Measurements from ENCODE around the gene VNN1. TPM values are rescaled to one million over a fixed set of nuclear protein-coding genes. Genes with fewer than 3 reads are reported as not detected.

VNN1 gene
- total RNA-seq, 6 experiments from 2014 or later, result 0.07 to 0.13 (median 0.09) TPM; not detected in 1

DNA sequence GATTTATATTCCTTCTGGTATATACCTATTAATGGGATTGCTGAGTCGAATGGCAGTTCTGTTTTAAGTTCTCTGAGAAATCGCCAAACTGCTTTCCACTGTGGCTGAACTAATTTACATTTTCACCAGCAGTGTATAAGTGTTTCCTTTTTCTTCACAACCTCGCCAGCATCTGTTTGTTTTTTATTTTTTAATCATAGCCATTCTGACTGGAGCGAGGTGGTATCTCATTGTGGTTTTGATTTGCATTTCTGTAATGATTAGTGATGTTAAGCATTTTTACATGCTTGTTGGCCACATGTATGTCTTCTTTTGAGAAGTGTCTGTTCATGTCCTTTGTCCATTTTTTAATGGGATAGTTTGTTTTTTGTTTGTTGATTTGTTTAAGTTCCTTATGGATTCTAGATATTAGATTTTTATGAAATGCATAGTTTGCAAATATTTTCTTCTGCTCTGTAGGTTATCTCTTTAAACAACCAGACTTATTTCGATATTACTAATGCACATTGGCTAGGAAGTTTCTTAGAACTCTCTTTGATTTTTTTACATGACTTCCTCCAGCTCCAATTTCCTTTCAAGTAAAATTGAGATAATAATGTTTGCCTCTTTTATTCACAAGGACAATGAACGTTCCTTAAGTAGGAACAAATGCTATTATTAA is 12.2 kb upstream of the VNN1 start:
- TF ChIP-seq, protein P1, sequence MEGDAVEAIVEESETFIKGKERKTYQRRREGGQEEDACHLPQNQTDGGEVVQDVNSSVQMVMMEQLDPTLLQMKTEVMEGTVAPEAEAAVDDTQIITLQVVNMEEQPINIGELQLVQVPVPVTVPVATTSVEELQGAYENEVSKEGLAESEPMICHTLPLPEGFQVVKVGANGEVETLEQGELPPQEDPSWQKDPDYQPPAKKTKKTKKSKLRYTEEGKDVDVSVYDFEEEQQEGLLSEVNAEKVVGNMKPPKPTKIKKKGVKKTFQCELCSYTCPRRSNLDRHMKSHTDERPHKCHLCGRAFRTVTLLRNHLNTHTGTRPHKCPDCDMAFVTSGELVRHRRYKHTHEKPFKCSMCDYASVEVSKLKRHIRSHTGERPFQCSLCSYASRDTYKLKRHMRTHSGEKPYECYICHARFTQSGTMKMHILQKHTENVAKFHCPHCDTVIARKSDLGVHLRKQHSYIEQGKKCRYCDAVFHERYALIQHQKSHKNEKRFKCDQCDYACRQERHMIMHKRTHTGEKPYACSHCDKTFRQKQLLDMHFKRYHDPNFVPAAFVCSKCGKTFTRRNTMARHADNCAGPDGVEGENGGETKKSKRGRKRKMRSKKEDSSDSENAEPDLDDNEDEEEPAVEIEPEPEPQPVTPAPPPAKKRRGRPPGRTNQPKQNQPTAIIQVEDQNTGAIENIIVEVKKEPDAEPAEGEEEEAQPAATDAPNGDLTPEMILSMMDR (IDR thresholded peaks at IDR 0.05), result no peak

GRCh38 chr6:132725471-132725870 is 11.6 kb upstream of the VNN1 start:
- no peak overlapping the region for H3K27ac Mint-ChIP-seq

More for the DNA sequence above, 12.2 kb upstream of the VNN1 start:
- Mint-ChIP-seq H3K27me3 (ENCODE audit: insufficient read depth) (peaks cover 2% of the 10 kb centered on the region), H3K9me3 (no peaks in the 10 kb centered on the region), H3K4me1 (ENCODE audit: low read depth) (no peaks in the 10 kb centered on the region), H3K4me3 (no peak overlapping the region), H3K27ac (no peak overlapping the region), H3K36me3 (ENCODE audit: low read depth) (no peaks in the 10 kb centered on the region)
- no peak for DNase-seq

GRCh38 chr6:132719736-132720448 is 6.0 kb upstream of the VNN1 start:
- TF ChIP-seq, protein P1 (IDR thresholded peaks at IDR 0.05), result no peak
- H3K4me3 Mint-ChIP-seq, result no peak overlapping the region
- H3K27me3 Mint-ChIP-seq (ENCODE audit: insufficient read depth), result peaks cover 8% of the 10 kb centered on the region
- no peaks in the 10 kb centered on the region for H3K36me3 Mint-ChIP-seq (ENCODE audit: low read depth)
- no peak overlapping the region for H3K27ac Mint-ChIP-seq
- no peak for DNase-seq
- H3K4me1 Mint-ChIP-seq (ENCODE audit: low read depth), result no peaks in the 10 kb centered on the region
- H3K9me3 Mint-ChIP-seq, result no peaks in the 10 kb centered on the region

More at GRCh38 chr6:132725471-132725870, 11.6 kb upstream of the VNN1 start:
- H3K4me3 Mint-ChIP-seq, result no peak overlapping the region
- TF ChIP-seq, protein P1 (IDR thresholded peaks at IDR 0.05), result no peak
- no peaks in the 10 kb centered on the region for H3K9me3 Mint-ChIP-seq
- peaks cover 4% of the 10 kb centered on the region for H3K27me3 Mint-ChIP-seq (ENCODE audit: insufficient read depth)
- DNase-seq, result no peak
- H3K4me1 Mint-ChIP-seq (ENCODE audit: low read depth), result no peaks in the 10 kb centered on the region
- H3K36me3 Mint-ChIP-seq (ENCODE audit: low read depth), result no peaks in the 10 kb centered on the region

DNA sequence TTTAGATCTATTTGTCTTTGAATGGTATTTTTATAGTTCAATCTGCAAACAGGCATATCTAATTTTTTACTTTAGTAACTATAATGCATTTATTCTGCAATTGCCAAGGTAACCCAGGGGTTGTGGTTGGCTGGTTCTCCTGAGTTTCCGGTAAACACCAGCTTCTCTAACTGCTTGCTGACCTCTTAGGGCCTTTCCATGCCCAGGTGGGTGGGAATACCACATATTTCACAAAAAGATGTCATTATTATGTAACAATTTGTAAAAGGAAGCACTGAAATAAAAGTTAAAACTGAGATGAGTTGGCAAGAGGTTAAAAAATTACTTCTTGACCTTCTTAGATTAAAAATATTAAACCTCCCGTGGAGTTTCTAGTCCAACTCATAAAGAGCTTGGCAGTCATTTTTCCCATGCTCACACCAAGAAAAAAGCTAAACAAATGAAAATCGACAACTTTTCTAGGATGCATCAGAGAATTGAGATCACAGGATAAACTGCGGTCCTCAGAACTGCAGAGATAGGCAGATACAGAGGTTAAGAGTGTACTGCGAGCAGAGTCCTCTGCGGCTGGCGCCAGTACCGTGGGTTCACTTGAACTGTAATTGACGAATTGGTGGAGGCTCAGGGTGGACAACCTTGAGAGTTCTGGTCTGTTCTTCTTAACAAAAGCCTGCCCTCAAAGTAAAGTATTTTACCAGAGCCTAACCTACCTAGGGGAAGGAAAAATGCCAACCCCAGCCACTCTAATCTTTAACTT is 2.2 kb upstream of the VNN1 start:
- Mint-ChIP-seq H3K9me3 (no peaks in the 10 kb centered on the region), H3K36me3 (ENCODE audit: low read depth) (no peaks in the 10 kb centered on the region), H3K27me3 (ENCODE audit: insufficient read depth) (peaks cover 6% of the 10 kb centered on the region), H3K4me3 (no peak overlapping the region), H3K4me1 (ENCODE audit: low read depth) (peaks cover 8% of the 10 kb centered on the region), H3K27ac (no peak overlapping the region)
- TF ChIP-seq, protein P1 (IDR thresholded peaks at IDR 0.05), result no peak
- no peak for DNase-seq

DNA sequence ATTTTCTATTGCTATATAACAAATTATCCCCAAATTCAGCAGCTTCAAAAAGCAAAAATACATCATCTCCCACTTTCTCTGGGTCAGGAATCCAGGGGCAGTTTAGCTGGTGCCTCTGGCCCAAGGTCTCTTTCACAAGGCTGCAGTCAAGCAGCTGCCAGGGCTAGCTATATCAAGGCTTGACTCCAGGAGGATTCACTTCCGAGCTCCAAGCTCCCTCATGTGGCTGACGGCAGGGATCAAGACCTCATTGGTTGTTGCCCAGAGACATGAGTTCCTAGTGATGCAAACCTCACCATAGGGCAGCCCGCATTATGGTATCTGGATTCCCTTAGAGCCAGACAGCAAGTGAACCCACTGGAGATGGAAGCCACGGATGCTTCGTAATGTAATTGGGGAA is 1.3 kb upstream of the VNN1 start:
- H3K36me3 Mint-ChIP-seq (ENCODE audit: low read depth), result no peaks in the 10 kb centered on the region
- H3K4me1 Mint-ChIP-seq (ENCODE audit: low read depth), result peaks cover 8% of the 10 kb centered on the region
- peak; percentile 71 for DNase-seq
- no peaks in the 10 kb centered on the region for H3K9me3 Mint-ChIP-seq
- H3K27ac Mint-ChIP-seq, result no peak overlapping the region
- H3K4me3 Mint-ChIP-seq, result no peak overlapping the region
- TF ChIP-seq, protein P1 (IDR thresholded peaks at IDR 0.05), result peak; percentile 69
- H3K27me3 Mint-ChIP-seq (ENCODE audit: insufficient read depth), result peaks cover 4% of the 10 kb centered on the region; the same call in 1 of the 2 replicates
